ENCODE results near the gene FOSL1. TPM values are rescaled to one million over a fixed set of nuclear protein-coding genes. Genes with fewer than 3 reads are reported as not detected.

The FOSL1 gene
- total RNA-seq, 4 donors from 2014 or later = 2.9 to 3.9 TPM; not detected in 2

DNA sequence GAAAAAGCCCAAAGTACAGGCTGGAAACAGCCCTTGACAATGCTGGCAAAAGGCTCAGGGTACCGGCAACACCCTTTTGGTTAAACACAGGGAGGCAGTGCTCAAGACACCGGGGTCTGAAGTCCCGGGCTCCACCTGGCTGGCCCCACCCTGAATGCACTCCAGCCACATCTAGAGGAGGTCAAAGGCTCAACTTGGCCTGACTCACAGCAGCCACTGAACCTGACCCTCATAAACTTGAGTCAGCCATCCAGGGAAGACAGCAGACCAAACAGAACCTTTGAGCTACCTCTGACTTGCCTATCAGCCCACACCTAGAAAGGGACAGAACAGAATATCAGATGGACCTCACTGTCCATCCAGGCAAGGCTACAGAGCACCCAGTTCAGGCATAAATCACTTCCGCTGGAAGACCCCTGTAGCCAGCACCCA is 46.0 kb downstream of the FOSL1 start:
- no peak for DNase-seq
- Histone ChIP-seq H3K4me1 (peaks cover 0 to 6% of the 10 kb centered on the region in 2 donors), H3K9me3 (no peaks in the 10 kb centered on the region), H3K36me3 (no peaks in the 10 kb centered on the region), H3K4me3 (no peak overlapping the region), H3K27ac (no peak overlapping the region), H3K27me3 (no peaks in the 10 kb centered on the region)
- intact Hi-C loops (cut with DNase I; ENCODE audit: low total_unique reads) = no loop called here
- TF ChIP-seq, protein P1, sequence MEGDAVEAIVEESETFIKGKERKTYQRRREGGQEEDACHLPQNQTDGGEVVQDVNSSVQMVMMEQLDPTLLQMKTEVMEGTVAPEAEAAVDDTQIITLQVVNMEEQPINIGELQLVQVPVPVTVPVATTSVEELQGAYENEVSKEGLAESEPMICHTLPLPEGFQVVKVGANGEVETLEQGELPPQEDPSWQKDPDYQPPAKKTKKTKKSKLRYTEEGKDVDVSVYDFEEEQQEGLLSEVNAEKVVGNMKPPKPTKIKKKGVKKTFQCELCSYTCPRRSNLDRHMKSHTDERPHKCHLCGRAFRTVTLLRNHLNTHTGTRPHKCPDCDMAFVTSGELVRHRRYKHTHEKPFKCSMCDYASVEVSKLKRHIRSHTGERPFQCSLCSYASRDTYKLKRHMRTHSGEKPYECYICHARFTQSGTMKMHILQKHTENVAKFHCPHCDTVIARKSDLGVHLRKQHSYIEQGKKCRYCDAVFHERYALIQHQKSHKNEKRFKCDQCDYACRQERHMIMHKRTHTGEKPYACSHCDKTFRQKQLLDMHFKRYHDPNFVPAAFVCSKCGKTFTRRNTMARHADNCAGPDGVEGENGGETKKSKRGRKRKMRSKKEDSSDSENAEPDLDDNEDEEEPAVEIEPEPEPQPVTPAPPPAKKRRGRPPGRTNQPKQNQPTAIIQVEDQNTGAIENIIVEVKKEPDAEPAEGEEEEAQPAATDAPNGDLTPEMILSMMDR (IDR thresholded peaks at IDR 0.05) = no peak
- no peak for TF ChIP-seq POLR2A (IDR thresholded peaks at IDR 0.05)

DNA sequence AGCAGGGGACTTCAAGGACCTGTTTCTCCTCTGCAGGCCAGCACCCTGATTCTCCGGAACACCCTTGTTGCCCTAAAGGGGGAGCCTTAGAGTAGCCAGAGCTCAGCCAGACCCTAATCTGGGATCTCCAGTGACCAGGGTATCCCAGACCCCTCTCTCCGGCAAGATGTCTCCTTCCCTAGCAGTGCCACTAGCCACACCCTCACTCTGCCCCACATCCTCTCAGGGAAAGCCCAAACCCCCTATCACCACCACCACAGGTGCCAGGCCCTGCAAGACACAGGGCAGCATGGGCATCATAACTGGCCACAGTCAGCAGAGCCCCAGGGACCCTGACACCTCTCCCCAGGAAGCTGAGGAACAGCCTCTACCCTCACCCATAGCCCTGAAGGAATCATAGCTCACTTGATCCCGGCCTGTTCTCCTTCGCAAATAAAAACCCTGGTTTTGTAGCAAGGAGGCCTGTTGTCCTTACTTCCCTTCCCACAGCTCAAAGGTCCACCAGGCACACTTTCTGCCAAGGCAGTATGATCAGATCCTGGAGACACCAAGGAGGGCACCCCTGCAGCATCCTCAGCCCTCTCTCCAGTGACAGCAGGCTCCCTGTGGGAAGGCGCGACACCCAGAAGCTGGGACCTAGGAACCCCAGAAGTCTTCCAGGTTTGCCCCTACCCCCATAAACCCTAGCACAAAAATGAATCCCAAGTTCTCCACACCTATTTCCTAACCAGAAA is 46.8 kb downstream of the FOSL1 start:
- Histone ChIP-seq H3K27ac (no peak overlapping the region), H3K4me3 (no peak overlapping the region), H3K9me3 (no peaks in the 10 kb centered on the region), H3K4me1 (peaks cover 0 to 6% of the 10 kb centered on the region in 2 donors), H3K36me3 (no peaks in the 10 kb centered on the region), H3K27me3 (no peaks in the 10 kb centered on the region)
- intact Hi-C loops (cut with DNase I; ENCODE audit: low total_unique reads) = no loop called here
- TF ChIP-seq, protein P1 (IDR thresholded peaks at IDR 0.05) = no peak
- TF ChIP-seq POLR2A (IDR thresholded peaks at IDR 0.05) = no peak
- no peak for DNase-seq

DNA sequence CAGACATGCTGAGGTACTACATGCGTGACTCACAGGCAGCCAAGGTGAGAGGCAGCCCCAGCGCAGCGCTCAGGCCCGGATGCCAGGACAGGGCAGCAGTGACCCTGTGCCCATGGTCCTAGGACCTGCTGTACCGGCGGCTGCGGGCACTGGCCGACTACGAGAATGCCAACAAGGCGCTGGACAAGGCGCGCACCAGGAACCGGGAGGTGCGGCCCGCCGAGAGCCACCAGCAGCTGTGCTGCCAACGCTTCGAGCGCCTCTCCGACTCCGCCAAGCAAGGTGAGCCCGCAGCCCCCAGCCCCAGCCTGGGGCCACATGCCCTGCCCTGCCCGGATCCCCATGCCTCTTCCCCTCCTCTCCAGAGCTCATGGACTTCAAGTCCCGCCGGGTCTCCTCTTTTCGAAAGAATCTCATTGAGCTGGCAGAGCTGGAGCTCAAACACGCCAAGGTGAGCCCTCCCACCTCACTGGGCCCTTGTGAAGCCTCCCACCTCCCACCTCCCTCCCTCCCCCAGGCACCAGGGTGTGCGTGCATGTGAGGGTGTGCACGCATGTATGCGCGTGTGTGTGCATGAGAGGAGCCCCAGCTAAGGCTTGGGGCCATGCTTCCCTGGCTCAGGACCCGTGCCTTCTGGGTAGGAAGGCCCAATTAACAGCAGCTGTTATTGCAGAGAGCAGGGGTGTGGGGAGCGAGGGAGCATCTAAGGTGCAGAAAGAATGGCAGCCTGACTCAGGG is 47.5 kb downstream of the FOSL1 start:
- H3K36me3 ChIP-seq = no peaks in the 10 kb centered on the region
- H3K9me3 ChIP-seq = no peaks in the 10 kb centered on the region
- TF ChIP-seq, protein P1 (IDR thresholded peaks at IDR 0.05) = no peak
- no peak for TF ChIP-seq POLR2A (IDR thresholded peaks at IDR 0.05)
- no peak overlapping the region for H3K27ac ChIP-seq
- no peaks in the 10 kb centered on the region for H3K27me3 ChIP-seq
- H3K4me3 ChIP-seq = no peak overlapping the region
- no peak for DNase-seq
- intact Hi-C loops (cut with DNase I; ENCODE audit: low total_unique reads) = no loop called here
- peaks cover 0 to 6% of the 10 kb centered on the region in 2 donors for H3K4me1 ChIP-seq

DNA sequence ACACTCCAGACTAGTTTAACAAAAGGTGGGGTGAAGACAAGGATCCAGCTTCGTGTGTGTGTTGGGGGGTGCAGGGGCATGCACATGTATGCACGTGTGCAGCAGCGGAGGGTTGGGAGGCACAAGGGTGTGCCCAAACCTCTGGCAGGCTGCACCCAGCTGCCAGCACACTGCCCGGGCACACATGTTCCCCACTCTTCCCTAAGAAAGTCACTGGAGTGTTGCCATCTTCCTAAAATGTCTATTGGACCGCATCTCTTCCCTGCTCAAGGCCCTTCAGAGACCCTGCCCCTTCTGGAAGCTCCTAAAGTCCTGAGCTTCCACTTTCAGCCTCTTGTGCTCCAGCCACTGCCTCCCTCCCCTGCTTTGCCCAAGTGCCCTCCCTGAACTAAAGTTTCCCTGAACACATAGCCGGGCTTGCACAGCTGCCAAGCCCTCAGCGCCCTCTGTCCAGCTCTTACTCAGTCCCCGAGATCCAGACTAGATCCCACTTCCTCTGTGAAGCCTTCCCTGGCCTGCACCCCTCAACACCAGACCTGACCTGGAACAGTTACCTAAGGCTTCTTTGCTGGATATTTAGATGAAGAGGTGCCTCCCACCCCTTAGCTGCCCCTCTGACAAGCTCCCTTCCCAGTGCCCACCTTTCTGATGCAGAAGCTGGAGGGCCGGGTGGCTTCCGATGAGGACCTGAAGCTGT is 48.2 kb downstream of the FOSL1 start:
- Histone ChIP-seq H3K4me1 (peaks cover 0 to 6% of the 10 kb centered on the region in 2 donors), H3K9me3 (no peaks in the 10 kb centered on the region), H3K27me3 (no peaks in the 10 kb centered on the region), H3K4me3 (no peak overlapping the region), H3K27ac (no peak overlapping the region), H3K36me3 (no peaks in the 10 kb centered on the region)
- intact Hi-C loops (cut with DNase I; ENCODE audit: low total_unique reads) = no loop called here
- TF ChIP-seq, protein P1 (IDR thresholded peaks at IDR 0.05) = no peak
- TF ChIP-seq POLR2A (IDR thresholded peaks at IDR 0.05) = no peak
- DNase-seq = no peak
